K562 (cell line): ENCODE data around the gene SLC11A1. TPM values are rescaled to one million over a fixed set of nuclear protein-coding genes. Genes with fewer than 3 reads are reported as not detected.

Experiments used
- ATAC-seq: fragments of 200-7000 bp; cut with Tn5 transposase; 3 replicates; pipeline ENCODE4 v1.9.1; 2020; ENCODE audit warnings: moderate library complexity
- BruUV-seq: library from RNA; stranded (reverse); fragments of 400-500 nt; replicated peaks from 2 replicates; lab custom pipeline; 2021; lab: Mats Ljungman, UMichigan
- CTCF ChIA-PET: fragments of 300-600 bp; formaldehyde crosslinking; extraction: SDS; loops from one replicate; lab custom pipeline; 2021; ENCODE audit warnings: low intra/inter-chr PET ratio; lab: Yijun Ruan, JAX
- POLR2A ChIA-PET: fragments of 300-600, 350-650 bp; sonication (Branson Sonifier 250); formaldehyde crosslinking; extraction: SDS; loops from one replicate; lab custom pipeline; 2021; ENCODE audit warnings: antibody characterized with exemption, inconsistent platforms; lab: Yijun Ruan, JAX
- DNase-seq, 4 experiments: peaks; one replicate each; pipeline versions ENCODE4 v3.0.0 to v3.0.0-alpha.2; 2011 to 2018; ENCODE audit warnings: low spot score in 3 of 4, mixed read lengths in 3 of 4; ENCODE audit errors: extremely low read depth in 1 of 4
- FAIRE-seq: peaks from 2 replicates; lab custom pipeline; 2011; peaks lifted over from hg19 to GRCh38; lab: Jason Lieb, UNC
- H2AFZ ChIP-seq: 2 replicates; pipeline ENCODE4 v1.6.0; 2011; ENCODE audit warnings: low read depth, low read length, control low read depth, inconsistent platforms
- H3K27ac ChIP-seq: fragments of 200-600 bp; 3 replicates; pipeline ENCODE4 v1.8.0; 2011; ENCODE audit warnings: low read depth, mild to moderate bottlenecking, control low read depth, inconsistent platforms, low read length, moderate library complexity, mixed read lengths; ENCODE audit errors: extremely low read depth
- H3K27me3 ChIP-seq, 2 experiments: fragments of 300-600 bp in 1 of 2; 2 replicates in 1 of 2; 3 replicates in 1 of 2; pipeline versions ENCODE4 v1.6.0 to v1.8.0; 2011; ENCODE audit warnings: inconsistent platforms in 2 of 2, low read length in 2 of 2, mild to moderate bottlenecking in 1 of 2, mixed read lengths in 1 of 2, moderate library complexity in 1 of 2; ENCODE audit not compliant: control insufficient read depth in 2 of 2, insufficient read depth in 2 of 2
- H3K36me3 ChIP-seq: fragments of 300-600 bp; 3 replicates; pipeline ENCODE4 v1.8.0; 2011; ENCODE audit warnings: mild to moderate bottlenecking, low read length, inconsistent platforms; ENCODE audit not compliant: control insufficient read depth, insufficient read depth
- H3K4me1 ChIP-seq, 2 experiments: fragments of 200-600 bp in 1 of 2; replicated peaks in 1 of 2; 2 replicates in 1 of 2; 3 replicates in 1 of 2; pipeline versions ENCODE4 v1.5.1 to v1.8.0; 2011; ENCODE audit warnings: inconsistent platforms in 2 of 2, low read length in 2 of 2, mild to moderate bottlenecking in 1 of 2, mixed read lengths in 1 of 2, moderate library complexity in 1 of 2; ENCODE audit not compliant: control insufficient read depth in 2 of 2, insufficient read depth in 2 of 2
- H3K4me2 ChIP-seq: 2 replicates; pipeline ENCODE4 v1.6.1; 2011; ENCODE audit warnings: low read length, control low read depth, inconsistent platforms, mixed read lengths; ENCODE audit not compliant: insufficient read depth
- H3K4me3 ChIP-seq: fragments of 200-600 bp; sonication (generic), shearing (Covaris generic); 2 replicates; pipeline ENCODE4 v1.5.1; 2016; ENCODE audit warnings: control low read depth, inconsistent platforms
- H3K79me2 ChIP-seq: fragments of 200-600 bp; 3 replicates; pipeline ENCODE4 v1.8.0; 2011; ENCODE audit warnings: low read length, inconsistent platforms; ENCODE audit not compliant: control insufficient read depth, insufficient read depth
- H3K9ac ChIP-seq, 2 experiments: 2 replicates each; pipeline versions ENCODE4 v1.6.0 to v1.6.1; 2011; ENCODE audit warnings: low read depth in 2 of 2, low read length in 2 of 2, control low read depth in 1 of 2, inconsistent platforms in 1 of 2, mild to moderate bottlenecking in 1 of 2, mixed read lengths in 1 of 2; ENCODE audit not compliant: insufficient read depth in 1 of 2
- H3K9me1 ChIP-seq: one replicate; pipeline ENCODE4 v1.6.0; 2011; ENCODE audit warnings: inconsistent platforms, mild to moderate bottlenecking, low read length, moderate library complexity; ENCODE audit not compliant: control insufficient read depth, insufficient read depth
- H3K9me3 ChIP-seq: replicated peaks from 2 replicates; pipeline ENCODE4 v1.5.1; 2011; ENCODE audit warnings: low read depth, low read length, inconsistent platforms; ENCODE audit not compliant: control insufficient read depth, insufficient read depth
- H4K20me1 ChIP-seq: replicated peaks from 2 replicates; pipeline ENCODE4 v1.6.1; 2011; ENCODE audit warnings: low read length, inconsistent platforms, mixed read lengths; ENCODE audit not compliant: control insufficient read depth, insufficient read depth
- ATF7 ChIP-seq: fragments of 450-650 bp; IDR thresholded peaks from 2 replicates; pipeline ENCODE4 v1.7.1; 2014; ENCODE audit warnings: mild to moderate bottlenecking, moderate library complexity
- CTBP1 ChIP-seq: fragments of 450-650 bp; IDR thresholded peaks from 2 replicates; pipeline ENCODE4 v1.6.1; 2016; ENCODE audit warnings: borderline replicate concordance
- ELF4 ChIP-seq: fragments of 450-650 bp; formaldehyde crosslinking; IDR thresholded peaks from 2 replicates; pipeline ENCODE4 v1.4.0; 2022; ENCODE audit warnings: missing genetic modification characterization
- KDM1A ChIP-seq, 2 experiments: fragments of 450-650 bp; IDR thresholded peaks; 2 replicates each; pipeline ENCODE4 v1.6.1; 2016; ENCODE audit warnings: mild to moderate bottlenecking in 2 of 2
- KLF16 ChIP-seq: IDR thresholded peaks from 2 replicates; pipeline ENCODE4 v1.6.1; 2016; ENCODE audit warnings: antibody characterized with exemption
- MAFG ChIP-seq: fragments of 450-650 bp; conservative IDR thresholded peaks from 2 replicates; pipeline ENCODE4 v1.6.1; 2016; ENCODE audit warnings: missing genetic modification characterization, missing compliant biosample characterization
- RAD51 ChIP-seq: fragments of 450-650 bp; IDR thresholded peaks from 2 replicates; pipeline ENCODE4 v1.7.1; 2016; ENCODE audit warnings: low read depth, mild to moderate bottlenecking, borderline replicate concordance
- RCOR1 ChIP-seq, 2 experiments: IDR thresholded peaks; 2 replicates each; pipeline ENCODE4 v1.6.1; 2012; ENCODE audit warnings: low read depth in 2 of 2, low read length in 2 of 2, borderline replicate concordance in 1 of 2, improper control_type of control experiment in 1 of 2
- TFAP4 ChIP-seq: sonication (generic); formaldehyde crosslinking; IDR thresholded peaks from 2 replicates; pipeline ENCODE4 v1.8.0; 2022; ENCODE audit warnings: missing genetic modification reagents, mild to moderate bottlenecking, moderate library complexity, borderline replicate concordance
- ZBTB7A ChIP-seq: IDR thresholded peaks from 2 replicates; pipeline ENCODE4 v1.6.1; 2011; ENCODE audit warnings: low read depth, mild to moderate bottlenecking, low read length, moderate library complexity, borderline replicate concordance; ENCODE audit not compliant: control insufficient read depth
- ZFP91 ChIP-seq: sonication (generic); formaldehyde crosslinking; IDR thresholded peaks from 2 replicates; pipeline ENCODE4 v1.8.0; 2022; ENCODE audit warnings: mild to moderate bottlenecking, missing genetic modification reagents
- ZNF263 ChIP-seq: sonication (generic); formaldehyde crosslinking; IDR thresholded peaks from 2 replicates; pipeline ENCODE4 v1.8.0; 2022; ENCODE audit warnings: mild to moderate bottlenecking, missing genetic modification reagents, borderline replicate concordance
- WGBS: fragments of 100-300 bp; shearing (Covaris generic); methylation state at CpG from one replicate; pipeline ENCODE4 v1.1.6; 2016; ENCODE audit warnings: low coverage, mixed read lengths; ENCODE audit not compliant: insufficient coverage; ENCODE audit errors: missing lambda C conversion rate; 5-methylcytosine and 5-hydroxymethylcytosine counted together
- in situ Hi-C: fragments of 300-500 bp; cut with MboI; formaldehyde crosslinking; loops from 4 replicates; pipeline ENCODE4 v1.15.0; 2018; ENCODE audit warnings: inconsistent platforms, mixed read lengths
- intact Hi-C: fragments of 100-400 bp; cut with micrococcal nuclease; formaldehyde crosslinking; loops from 2 replicates; pipeline ENCODE4 v1.14.2; 2022
- polyA plus RNA-seq, 8 experiments: library from polyadenylated mRNA; depleted of rRNA in 4 of 8; stranded (reverse) in 5 of 8; unstranded in 3 of 8; fragments of >200 nt; fragmentation: Nextera tagmentation in 2 of 8; fragmentation: Illumina TruSeq in 1 of 8; extraction: Ambion mirVana in 2 of 8; extraction: Trizol in 1 of 8; gene quantifications; 2 replicates each; pipeline versions ENCODE4 v1.2.1 to v1.2.3, GENCODE V29; 2011 to 2014; ENCODE audit warnings: inconsistent platforms in 1 of 8, missing spikeins in 1 of 8
- total RNA-seq, 7 experiments: library from RNA; depleted of rRNA in 6 of 7; stranded (reverse); fragments of >200 nt in 6 of 7; fragmentation: Illumina TruSeq in 2 of 7; extraction: Trizol in 2 of 7; gene quantifications; 2 replicates each; pipeline versions ENCODE4 v1.2.1 to v1.2.3, GENCODE V29; 2011 to 2021; ENCODE audit warnings: low replicate concordance in 1 of 7

Gene SLC11A1
- total and polyA plus RNA-seq, 9 of the 15 experiments (the other 6 are each of a cell fraction or from before 2014, with no cell fraction given): 0.35 to 1.6 (median 0.65) TPM

- peak; percentile 15; the same call in 1 of the 3 replicates for ATAC-seq
- Histone ChIP-seq H3K4me1 (peaks cover 25 to 36% of the 10 kb centered on the region in 2 experiments; a peak in 4 of 5 replicates), H3K9ac (no peak overlapping the region), H4K20me1 (no peaks in the 10 kb centered on the region), H3K36me3 (no peaks in the 10 kb centered on the region), H3K27me3 (no peaks in the 10 kb centered on the region), H3K4me3 (no peak overlapping the region), H3K9me3 (no peaks in the 10 kb centered on the region), H3K27ac (no peak overlapping the region), H3K4me2 (no peak overlapping the region), H3K79me2 (no peaks in the 10 kb centered on the region), H3K9me1 (no peaks in the 10 kb centered on the region), H2AFZ (peak overlapping the region; percentile 45; the same call in 1 of the 2 replicates)
- no peak for FAIRE-seq
- in situ Hi-C loops: no loop called here
- intact Hi-C loops: no loop called here
- DNase-seq: peak; percentile 35 to 63 (median 40)
- WGBS: 64% methylated on average over 4 of the region's 4 CpGs
- ChIA-PET CTCF (no interaction called here), POLR2A (no interaction called here)
- BruUV-seq: no TSS peak
- TF ChIP-seq TFAP4 (CRISPR knock-in tag): peak; percentile 75
- TF ChIP-seq MAFG (tag): no peak
- TF ChIP-seq ATF7: 0 out of 2 replicates have a peak, but pooled peaks have one; percentile 15
- no peak for TF ChIP-seq ZFP91
- peak; percentile 29 to 46; a peak in 2 of 4 replicates for TF ChIP-seq KDM1A (IDR thresholded peaks at IDR 0.05)
- peak; percentile 78; the same call in 1 of the 2 replicates for TF ChIP-seq ZNF263 (CRISPR knock-in tag)
- TF ChIP-seq KLF16: 0 out of 2 replicates have a peak, but pooled peaks have one; percentile 20
- 0 out of 2 replicates have a peak, but pooled peaks have one; percentile 27 for TF ChIP-seq ZBTB7A
- TF ChIP-seq CTBP1: peak; percentile 55; the same call in 1 of the 2 replicates
- peak; percentile 31; the same call in 1 of the 2 replicates for TF ChIP-seq RAD51
- no peak for TF ChIP-seq ELF4
- TF ChIP-seq RCOR1 (IDR thresholded peaks at IDR 0.05; ENCODE audit: borderline replicate concordance in 1 of 2, low read depth in 2 of 2, low read length in 2 of 2): peak in 1 of 2 experiments; percentile 65; a peak in 1 of 4 replicates
Measured at GRCh38 chr2:218360453-218360852, 21.6 kb upstream of the SLC11A1 start.
